ENCODE data around the gene RABGAP1. TPM values are rescaled to one million over a fixed set of nuclear protein-coding genes. Genes with fewer than 3 reads are reported as not detected.

The RABGAP1 gene
- total RNA-seq, 1 experiment from 2014 or later, result 64.0 TPM

- no peaks in the 10 kb centered on the region for H3K27me3 ChIP-seq (replicated peaks; ENCODE audit: insufficient read depth, low read depth, low read length, poor library complexity)
- H3K27ac ChIP-seq (ENCODE audit: low read depth, low read length, poor library complexity, severe bottlenecking), result peak overlapping the region; percentile 84
- POLR2A ChIA-PET (ENCODE audit: low non-redundant PET), result no interaction called here
- no peak for DNase-seq (ENCODE audit: low spot score)
- peaks cover 20% of the 10 kb centered on the region for H3K4me1 ChIP-seq (ENCODE audit: insufficient read depth, low read length, poor library complexity, severe bottlenecking)
- no peaks in the 10 kb centered on the region for H3K9me3 ChIP-seq (ENCODE audit: low read depth, low read length, poor library complexity, severe bottlenecking)
- no peak for TF ChIP-seq EZH2 (IDR thresholded peaks at IDR 0.05; ENCODE audit: borderline replicate concordance, low read depth, low read length, poor library complexity, severe bottlenecking)
- no peak for TF ChIP-seq CTCF (conservative IDR thresholded peaks at IDR 0.05; ENCODE audit: low read depth, low read length)
- H3K36me3 ChIP-seq (ENCODE audit: insufficient read depth, low read length, poor library complexity, severe bottlenecking), result peaks cover 24% of the 10 kb centered on the region
- BruUV-seq (replicated peaks), result TSS peak; percentile 63
- peak overlapping the region; percentile 90 for H3K4me3 ChIP-seq (ENCODE audit: low read depth, low read length, poor library complexity, severe bottlenecking)
- CTCF ChIA-PET, result no interaction called here
- intact Hi-C loops (cut with micrococcal nuclease; ENCODE audit: unreplicated experiment), result no loop called here
Observed at GRCh38 chr9:122941582-122942234, 888 bp downstream of the RABGAP1 start.

GRCh38 chr9:122944960-122945888, 4.4 kb downstream of the RABGAP1 start:
- no peaks in the 10 kb centered on the region for H3K27me3 ChIP-seq (replicated peaks; ENCODE audit: insufficient read depth, low read depth, low read length, poor library complexity)
- POLR2A ChIA-PET (ENCODE audit: low non-redundant PET), result no interaction called here

More at GRCh38 chr9:122944960-122945888, 4.4 kb downstream of the RABGAP1 start:
- H3K4me3 ChIP-seq (ENCODE audit: low read depth, low read length, poor library complexity, severe bottlenecking), result peak overlapping the region; percentile 10
- CTCF ChIA-PET, result no interaction called here
- intact Hi-C loops (cut with micrococcal nuclease; ENCODE audit: unreplicated experiment), result no loop called here
- no peak for TF ChIP-seq EZH2 (IDR thresholded peaks at IDR 0.05; ENCODE audit: borderline replicate concordance, low read depth, low read length, poor library complexity, severe bottlenecking)
- no peak for TF ChIP-seq CTCF (conservative IDR thresholded peaks at IDR 0.05; ENCODE audit: low read depth, low read length)
- no peaks in the 10 kb centered on the region for H3K9me3 ChIP-seq (ENCODE audit: low read depth, low read length, poor library complexity, severe bottlenecking)
- no peak for DNase-seq (ENCODE audit: low spot score)
- no TSS peak for BruUV-seq (replicated peaks)
- peak overlapping the region; percentile 68 for H3K27ac ChIP-seq (ENCODE audit: low read depth, low read length, poor library complexity, severe bottlenecking)
- H3K4me1 ChIP-seq (ENCODE audit: insufficient read depth, low read length, poor library complexity, severe bottlenecking), result peaks cover 40% of the 10 kb centered on the region
- H3K36me3 ChIP-seq (ENCODE audit: insufficient read depth, low read length, poor library complexity, severe bottlenecking), result peaks cover 4% of the 10 kb centered on the region

Data from A673 (cell line).